Breast epithelium (tissue), 4 donors: ENCODE data around the gene DCLK1. TPM values are rescaled to one million over a fixed set of nuclear protein-coding genes. Genes with fewer than 3 reads are reported as not detected.
A peak's percentile ranks its signal among the peaks of the same experiment; 100 is the strongest.

Experiments
- DNase-seq, 2 donors: peaks; one replicate each; pipeline ENCODE4 v3.0.0-alpha.2; 2019; ENCODE audit warnings: low spot score in 2 of 2
- H3K27ac ChIP-seq, 2 donors: fragments of 200-600 bp; sonication (generic) in 1 of 2; one replicate each; pipeline ENCODE4 v1.5.1; 2016 to 2019; ENCODE audit warnings: mild to moderate bottlenecking in 1 of 2
- H3K27me3 ChIP-seq, 2 donors: fragments of 200-600 bp; sonication (generic) in 1 of 2; one replicate each; pipeline versions ENCODE4 v1.5.1 to v1.6.0; 2017 to 2019; ENCODE audit warnings: control low read depth in 1 of 2, mild to moderate bottlenecking in 1 of 2
- H3K36me3 ChIP-seq: fragments of 200-600 bp; one replicate; pipeline ENCODE4 v1.5.1; 2019
- H3K4me1 ChIP-seq, 2 donors: fragments of 200-600 bp; sonication (generic); one replicate each; pipeline ENCODE4 v1.5.1; 2016 to 2019; ENCODE audit warnings: control low read depth in 1 of 2
- H3K4me3 ChIP-seq, 3 donors: fragments of 200-600 bp; sonication (generic); 1 replicate in 2 of 3; 2 replicates in 1 of 3; pipeline ENCODE4 v1.5.1; 2016 to 2019; ENCODE audit warnings: mild to moderate bottlenecking in 3 of 3, moderate library complexity in 2 of 3
- H3K9me3 ChIP-seq, 2 donors: fragments of 200-600 bp; sonication (generic) in 1 of 2; one replicate each; pipeline ENCODE4 v1.5.1; 2016 to 2019; ENCODE audit warnings: control low read depth in 1 of 2
- POLR2A ChIP-seq: fragments of 450-650 bp; IDR thresholded peaks from one replicate; pipeline ENCODE4 v1.6.1; 2016; ENCODE audit warnings: antibody characterized with exemption, mild to moderate bottlenecking, moderate library complexity
- POLR2AphosphoS5 ChIP-seq, 3 donors: sonication (generic); formaldehyde crosslinking; IDR thresholded peaks; one replicate each; pipeline ENCODE4 v1.6.1; 2017; ENCODE audit warnings: antibody characterized with exemption in 3 of 3
- intact Hi-C: fragments of 100-400 bp; cut with DNase I; formaldehyde crosslinking; loops from one replicate; pipeline ENCODE4 v1.15.1; 2023; ENCODE audit warnings: low total_unique reads
- total RNA-seq, 3 donors: library from RNA; depleted of rRNA; stranded (reverse); fragments of >200 nt; gene quantifications; one replicate each; pipeline ENCODE4 v1.1.0, GENCODE V29; 2016
- TF ChIP-seq, protein P1 (sequence below), 3 donors: fragments of 450-650 bp; IDR thresholded peaks; one replicate each; pipeline ENCODE4 v1.5.1; 2016 to 2017; ENCODE audit warnings: antibody characterized with exemption in 3 of 3, mild to moderate bottlenecking in 3 of 3, moderate library complexity in 3 of 3

The DCLK1 gene
- total RNA-seq, 3 donors from 2014 or later, result 21.2 to 158 (median 28.2) TPM

DNA sequence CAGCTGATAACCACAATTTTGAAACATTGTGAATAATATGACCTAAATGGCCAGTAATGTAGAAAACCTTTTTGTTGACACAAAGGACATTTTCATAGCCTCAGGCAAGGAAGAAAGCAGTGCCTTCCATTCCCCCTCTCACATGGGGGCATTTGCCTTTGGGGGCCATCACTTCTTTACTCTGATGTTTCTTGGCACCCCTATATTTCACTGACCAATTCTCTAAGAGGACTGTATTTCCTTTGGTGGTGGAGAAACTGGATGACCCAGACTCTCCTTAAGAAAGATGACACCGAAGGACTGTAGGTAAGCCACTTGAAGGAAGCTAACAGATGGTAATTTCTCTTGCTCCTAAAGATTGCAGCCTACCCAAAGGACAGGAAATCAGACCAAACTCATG is 254.6 kb downstream of the DCLK1 start:
- Histone ChIP-seq H3K27ac (peak overlapping the region in 1 of 2 donors; percentile 20), H3K27me3 (no peaks in the 10 kb centered on the region), H3K36me3 (no peaks in the 10 kb centered on the region), H3K4me1 (no peaks in the 10 kb centered on the region), H3K9me3 (no peaks in the 10 kb centered on the region), H3K4me3 (no peak overlapping the region)
- TF ChIP-seq, protein P1, sequence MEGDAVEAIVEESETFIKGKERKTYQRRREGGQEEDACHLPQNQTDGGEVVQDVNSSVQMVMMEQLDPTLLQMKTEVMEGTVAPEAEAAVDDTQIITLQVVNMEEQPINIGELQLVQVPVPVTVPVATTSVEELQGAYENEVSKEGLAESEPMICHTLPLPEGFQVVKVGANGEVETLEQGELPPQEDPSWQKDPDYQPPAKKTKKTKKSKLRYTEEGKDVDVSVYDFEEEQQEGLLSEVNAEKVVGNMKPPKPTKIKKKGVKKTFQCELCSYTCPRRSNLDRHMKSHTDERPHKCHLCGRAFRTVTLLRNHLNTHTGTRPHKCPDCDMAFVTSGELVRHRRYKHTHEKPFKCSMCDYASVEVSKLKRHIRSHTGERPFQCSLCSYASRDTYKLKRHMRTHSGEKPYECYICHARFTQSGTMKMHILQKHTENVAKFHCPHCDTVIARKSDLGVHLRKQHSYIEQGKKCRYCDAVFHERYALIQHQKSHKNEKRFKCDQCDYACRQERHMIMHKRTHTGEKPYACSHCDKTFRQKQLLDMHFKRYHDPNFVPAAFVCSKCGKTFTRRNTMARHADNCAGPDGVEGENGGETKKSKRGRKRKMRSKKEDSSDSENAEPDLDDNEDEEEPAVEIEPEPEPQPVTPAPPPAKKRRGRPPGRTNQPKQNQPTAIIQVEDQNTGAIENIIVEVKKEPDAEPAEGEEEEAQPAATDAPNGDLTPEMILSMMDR (IDR thresholded peaks at IDR 0.05), result no peak
- TF ChIP-seq POLR2AphosphoS5 (IDR thresholded peaks at IDR 0.05), result no peak
- intact Hi-C loops, result no loop called here
- DNase-seq, result no peak

DNA sequence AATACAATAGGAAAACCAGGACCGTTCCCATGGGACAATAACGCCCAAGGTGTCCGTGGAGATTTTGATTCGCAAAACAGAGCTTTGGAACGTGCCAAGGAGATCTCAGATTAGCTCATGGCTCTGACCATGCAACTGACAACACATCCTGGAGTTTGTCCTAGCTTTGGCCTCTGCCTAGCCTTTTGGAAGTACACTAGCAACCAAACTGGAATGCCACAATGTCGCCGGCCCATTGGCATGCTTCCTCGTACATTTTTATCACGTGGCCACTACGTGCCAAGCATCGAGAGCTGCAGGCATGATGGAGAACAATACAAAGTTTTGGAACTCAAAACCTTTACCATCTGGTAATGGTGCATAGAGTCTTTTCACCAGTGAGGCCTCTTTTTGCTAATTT is 256.5 kb downstream of the DCLK1 start:
- Histone ChIP-seq H3K9me3 (no peaks in the 10 kb centered on the region), H3K36me3 (no peaks in the 10 kb centered on the region), H3K4me3 (no peak overlapping the region), H3K27ac (peak overlapping the region; percentile 8 to 14), H3K27me3 (no peaks in the 10 kb centered on the region), H3K4me1 (no peaks in the 10 kb centered on the region)
- TF ChIP-seq, protein P1 (IDR thresholded peaks at IDR 0.05), result no peak
- peak in 1 of 3 donors; percentile 22 for TF ChIP-seq POLR2AphosphoS5 (IDR thresholded peaks at IDR 0.05)
- intact Hi-C loops, result no loop called here
- no peak for DNase-seq

DNA sequence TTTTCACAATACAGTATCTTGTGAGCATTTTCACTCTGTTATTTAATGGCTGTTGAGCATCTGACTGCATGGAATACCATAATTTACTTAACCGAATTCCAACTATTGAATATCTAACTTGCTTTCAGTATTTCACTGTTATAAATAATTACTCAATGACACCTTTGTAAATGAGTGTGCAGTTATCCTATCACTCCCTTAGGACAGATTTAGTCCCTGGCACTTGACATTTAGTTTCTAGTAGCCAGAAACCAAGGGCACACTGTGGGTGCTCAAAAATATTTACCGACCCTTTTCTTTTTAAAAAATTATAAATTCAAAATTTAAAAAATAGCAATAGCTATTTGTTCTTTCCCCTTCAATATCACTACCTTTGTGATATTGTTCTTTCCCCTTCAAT is 258.8 kb downstream of the DCLK1 start:
- Histone ChIP-seq H3K4me3 (no peak overlapping the region), H3K27ac (no peak overlapping the region), H3K27me3 (no peaks in the 10 kb centered on the region), H3K9me3 (no peaks in the 10 kb centered on the region), H3K4me1 (no peaks in the 10 kb centered on the region), H3K36me3 (no peaks in the 10 kb centered on the region)
- TF ChIP-seq, protein P1 (IDR thresholded peaks at IDR 0.05), result no peak
- TF ChIP-seq POLR2AphosphoS5 (IDR thresholded peaks at IDR 0.05), result no peak
- no peak for TF ChIP-seq POLR2A
- DNase-seq, result no peak
- intact Hi-C loops, result no loop called here

DNA sequence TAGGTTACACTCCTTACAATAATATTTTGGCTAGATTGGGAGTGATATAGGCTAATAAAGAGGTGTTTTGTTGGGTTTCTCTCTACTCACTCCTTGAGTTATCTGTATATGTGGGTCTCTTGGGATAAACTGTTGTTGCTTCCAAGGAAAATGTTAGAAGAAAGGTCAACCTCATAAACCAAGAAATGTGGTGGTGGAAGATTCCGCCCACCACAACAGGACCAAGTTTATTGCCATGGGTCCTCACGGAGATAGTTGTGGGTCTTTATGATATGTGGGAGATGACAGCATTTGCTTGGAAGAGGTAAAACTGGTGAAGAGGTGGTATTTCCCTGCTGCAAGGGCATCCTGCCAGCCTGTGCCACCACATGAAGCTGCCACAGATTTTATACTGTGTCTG is 259.6 kb downstream of the DCLK1 start:
- Histone ChIP-seq H3K27ac (no peak overlapping the region), H3K27me3 (no peaks in the 10 kb centered on the region), H3K4me1 (no peaks in the 10 kb centered on the region), H3K4me3 (no peak overlapping the region), H3K9me3 (no peaks in the 10 kb centered on the region), H3K36me3 (no peaks in the 10 kb centered on the region)
- intact Hi-C loops, result no loop called here
- no peak for TF ChIP-seq POLR2A
- no peak for DNase-seq

DNA sequence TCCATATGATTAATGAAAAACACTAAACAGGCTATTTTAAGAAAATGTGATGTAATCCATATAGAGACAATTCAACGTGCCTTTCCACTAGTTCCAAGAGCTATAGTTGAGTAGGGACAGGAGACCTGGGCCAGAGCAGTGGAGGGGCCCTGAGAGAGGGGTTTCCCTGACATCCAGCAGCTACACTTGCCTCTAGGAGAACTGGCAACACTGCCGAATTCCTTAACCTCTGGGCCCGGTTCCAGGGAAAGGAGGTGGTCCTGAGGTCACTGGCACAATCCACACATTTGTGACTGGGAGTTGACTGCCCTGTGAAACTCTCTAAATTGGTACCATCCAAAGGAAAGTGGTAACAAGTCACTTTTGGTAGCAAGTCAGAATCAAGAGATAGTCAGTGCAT is 264.4 kb downstream of the DCLK1 start:
- no peak overlapping the region for H3K27ac ChIP-seq
- H3K4me1 ChIP-seq, result no peaks in the 10 kb centered on the region
- intact Hi-C loops, result no loop called here
- no peak for DNase-seq
- TF ChIP-seq, protein P1 (IDR thresholded peaks at IDR 0.05), result no peak
- TF ChIP-seq POLR2A (no peak), POLR2AphosphoS5 (IDR thresholded peaks at IDR 0.05) (no peak)
- no peak overlapping the region for H3K4me3 ChIP-seq
- no peaks in the 10 kb centered on the region for H3K9me3 ChIP-seq
- H3K27me3 ChIP-seq, result no peaks in the 10 kb centered on the region
- no peaks in the 10 kb centered on the region for H3K36me3 ChIP-seq
